Liver (tissue), 9 donors: ENCODE data around the gene OLFML3. TPM values are rescaled to one million over a fixed set of nuclear protein-coding genes. Genes with fewer than 3 reads are reported as not detected.

Experiments used
- DNase-seq: peaks from one replicate; pipeline ENCODE4 v3.0.0-alpha.2; 2017; ENCODE audit warnings: low spot score
- H3K27ac ChIP-seq, 2 donors: one replicate each; pipeline ENCODE4 v1.7.0; 2013; ENCODE audit warnings: inconsistent platforms in 2 of 2, low read length in 2 of 2, control low read depth in 1 of 2, low read depth in 1 of 2, mild to moderate bottlenecking in 1 of 2
- H3K27me3 ChIP-seq, 4 donors: one replicate each; pipeline versions ENCODE4 v1.6.1 to v1.7.0; 2013; ENCODE audit warnings: low read length in 3 of 4, inconsistent platforms in 1 of 4, mild to moderate bottlenecking in 1 of 4, moderate library complexity in 1 of 4; ENCODE audit not compliant: control insufficient read depth in 4 of 4, insufficient read depth in 4 of 4
- H3K36me3 ChIP-seq, 4 donors: one replicate each; pipeline versions ENCODE4 v1.6.1 to v1.7.0; 2013; ENCODE audit warnings: low read length in 3 of 4, mild to moderate bottlenecking in 3 of 4, low read depth in 1 of 4, moderate library complexity in 1 of 4; ENCODE audit not compliant: control insufficient read depth in 4 of 4, insufficient read depth in 3 of 4
- H3K4me1 ChIP-seq, 4 donors: one replicate each; pipeline versions ENCODE4 v1.6.1 to v1.7.0; 2013; ENCODE audit warnings: low read length in 3 of 4, mild to moderate bottlenecking in 3 of 4, moderate library complexity in 1 of 4; ENCODE audit not compliant: control insufficient read depth in 4 of 4, insufficient read depth in 4 of 4
- H3K4me3 ChIP-seq, 3 donors: one replicate each; pipeline versions ENCODE4 v1.6.1 to v1.7.0; 2013; ENCODE audit warnings: low read length in 3 of 3, control low read depth in 1 of 3, low read depth in 1 of 3, mild to moderate bottlenecking in 1 of 3
- H3K9ac ChIP-seq, 2 donors: one replicate each; pipeline ENCODE4 v1.7.0; 2013; ENCODE audit warnings: low read length in 2 of 2, mild to moderate bottlenecking in 2 of 2, moderate library complexity in 2 of 2, control low read depth in 1 of 2, low read depth in 1 of 2
- H3K9me3 ChIP-seq, 4 donors: one replicate each; pipeline versions ENCODE4 v1.6.1 to v1.7.0; 2013; ENCODE audit warnings: low read length in 3 of 4; ENCODE audit not compliant: control insufficient read depth in 4 of 4
- ATF3 ChIP-seq: IDR thresholded peaks from 2 replicates; pipeline ENCODE4 v1.6.1; 2016; ENCODE audit warnings: antibody characterized with exemption
- CTCF ChIP-seq: fragments of 150-350 bp; IDR thresholded peaks from 2 replicates; pipeline ENCODE4 v1.5.1; 2017; ENCODE audit warnings: improper control_type of control experiment, low read depth, low read length; ENCODE audit not compliant: missing input control
- EGR1 ChIP-seq, 2 donors: IDR thresholded peaks; 2 replicates each; pipeline ENCODE4 v1.6.1; 2016 to 2018; ENCODE audit warnings: antibody characterized with exemption in 2 of 2, low read depth in 2 of 2
- FOXA1 ChIP-seq: IDR thresholded peaks from 2 replicates; pipeline ENCODE4 v1.6.1; 2016; ENCODE audit warnings: antibody characterized with exemption
- FOXA2 ChIP-seq: IDR thresholded peaks from 2 replicates; pipeline ENCODE4 v1.6.1; 2016; ENCODE audit warnings: antibody characterized with exemption
- HNF4A ChIP-seq, 2 donors: conservative IDR thresholded peaks; 2 replicates each; pipeline ENCODE4 v1.6.1; 2016; ENCODE audit warnings: antibody characterized with exemption in 2 of 2, mild to moderate bottlenecking in 2 of 2
- HNF4G ChIP-seq: IDR thresholded peaks from 2 replicates; pipeline ENCODE4 v1.6.1; 2016; ENCODE audit warnings: antibody characterized with exemption
- JUND ChIP-seq, 2 donors: IDR thresholded peaks; 2 replicates each; pipeline ENCODE4 v1.6.1; 2016; ENCODE audit warnings: antibody characterized with exemption in 2 of 2
- MAX ChIP-seq: IDR thresholded peaks from 2 replicates; pipeline ENCODE4 v1.6.1; 2016; ENCODE audit warnings: antibody characterized with exemption
- NR2F2 ChIP-seq: IDR thresholded peaks from 2 replicates; pipeline ENCODE4 v1.6.1; 2016; ENCODE audit warnings: antibody characterized with exemption
- RAD21 ChIP-seq, 2 donors: IDR thresholded peaks; 2 replicates each; pipeline ENCODE4 v1.6.1; 2016; ENCODE audit warnings: antibody characterized with exemption in 2 of 2, mild to moderate bottlenecking in 2 of 2
- REST ChIP-seq: IDR thresholded peaks from 2 replicates; pipeline ENCODE4 v1.6.1; 2016; ENCODE audit warnings: antibody characterized with exemption, mild to moderate bottlenecking
- RXRA ChIP-seq, 2 donors: IDR thresholded peaks; 2 replicates each; pipeline ENCODE4 v1.6.1; 2017 to 2018; ENCODE audit warnings: antibody characterized with exemption in 2 of 2, mild to moderate bottlenecking in 1 of 2
- SP1 ChIP-seq: IDR thresholded peaks from 2 replicates; pipeline ENCODE4 v1.6.1; 2018; ENCODE audit warnings: antibody characterized with exemption, mild to moderate bottlenecking
- TAF1 ChIP-seq: conservative IDR thresholded peaks from 2 replicates; pipeline ENCODE4 v1.6.1; 2016; ENCODE audit warnings: antibody characterized with exemption, mild to moderate bottlenecking
- YY1 ChIP-seq: IDR thresholded peaks from 2 replicates; pipeline ENCODE4 v1.6.1; 2016; ENCODE audit warnings: antibody characterized with exemption, mild to moderate bottlenecking
- ZBTB33 ChIP-seq: IDR thresholded peaks from 2 replicates; pipeline ENCODE4 v1.6.1; 2016; ENCODE audit warnings: antibody characterized with exemption
- WGBS: extraction: QIAGEN DNeasy Blood & Tissue Kit; methylation state at CpG from one replicate; pipeline ENCODE4 v1.1.7; 2013; 5-methylcytosine and 5-hydroxymethylcytosine counted together
- polyA plus RNA-seq, 2 donors: library from polyadenylated mRNA; stranded (reverse) in 1 of 2; unstranded in 1 of 2; fragments of 200-250 nt in 1 of 2; fragments of >200 nt in 1 of 2; fragmentation: Nextera tagmentation in 1 of 2; extraction: Ambion mirVana in 1 of 2; gene quantifications; one replicate each; pipeline versions ENCODE4 v1.2.1 to v1.2.3, GENCODE V29; 2013 to 2015
- total RNA-seq, 2 donors: library from RNA; depleted of rRNA; stranded (reverse); fragments of >200 nt; gene quantifications; one replicate each; pipeline ENCODE4 v1.2.3, GENCODE V29; 2014
- donor health status: healthy.
- donor health status: healthy.
- donor health status: healthy.
- donor health status: healthy.
- donor health status: healthy.

Gene OLFML3
- total and polyA plus RNA-seq, 4 donors, result 8.3 to 16.7 (median 12.2) TPM

GRCh38 chr1:113999233-113999632 is 20.0 kb downstream of the OLFML3 start:
- Histone ChIP-seq H3K27ac (no peak overlapping the region), H3K36me3 (no peaks in the 10 kb centered on the region), H3K4me1 (peaks cover 0 to 2% (median under 1%) of the 10 kb centered on the region in 4 donors), H3K4me3 (no peak overlapping the region), H3K9ac (no peak overlapping the region), H3K27me3 (no peaks in the 10 kb centered on the region), H3K9me3 (peaks cover 0 to 9% (median 1%) of the 10 kb centered on the region in 4 donors)
- no peak for TF ChIP-seq CTCF
- no peak for TF ChIP-seq ZBTB33
- TF ChIP-seq SP1, result no peak
- no peak for TF ChIP-seq FOXA2
- no peak for TF ChIP-seq TAF1
- TF ChIP-seq MAX, result no peak
- no peak for TF ChIP-seq NR2F2
- TF ChIP-seq ATF3, result no peak
- TF ChIP-seq RXRA (IDR thresholded peaks at IDR 0.05), result no peak
- no peak for TF ChIP-seq EGR1 (IDR thresholded peaks at IDR 0.05; ENCODE audit: low read depth in 2 of 2)
- no peak for TF ChIP-seq FOXA1
- TF ChIP-seq YY1, result no peak
- TF ChIP-seq RAD21 (IDR thresholded peaks at IDR 0.05), result no peak
- no peak for TF ChIP-seq HNF4G
- no peak for TF ChIP-seq JUND (IDR thresholded peaks at IDR 0.05)
- no peak for TF ChIP-seq HNF4A (conservative IDR thresholded peaks at IDR 0.05)
- TF ChIP-seq REST, result no peak
- 83% methylated on average over 2 of the region's 2 CpGs for WGBS
- DNase-seq, result no peak

GRCh38 chr1:113999799-114000198 is 20.5 kb downstream of the OLFML3 start:
- WGBS, result 86% methylated on average over 2 of the region's 2 CpGs
- DNase-seq, result no peak

More at GRCh38 chr1:113999799-114000198, 20.5 kb downstream of the OLFML3 start:
- Histone ChIP-seq H3K9me3 (peaks cover 0 to 9% (median under 1%) of the 10 kb centered on the region in 4 donors), H3K9ac (no peak overlapping the region), H3K27me3 (no peaks in the 10 kb centered on the region), H3K4me3 (no peak overlapping the region), H3K36me3 (no peaks in the 10 kb centered on the region), H3K27ac (no peak overlapping the region), H3K4me1 (peaks cover 0 to 4% (median under 1%) of the 10 kb centered on the region in 4 donors)
- no peak for TF ChIP-seq RAD21 (IDR thresholded peaks at IDR 0.05)
- TF ChIP-seq FOXA1, result no peak
- no peak for TF ChIP-seq FOXA2
- TF ChIP-seq HNF4A (conservative IDR thresholded peaks at IDR 0.05), result no peak
- TF ChIP-seq RXRA (IDR thresholded peaks at IDR 0.05), result no peak
- TF ChIP-seq JUND (IDR thresholded peaks at IDR 0.05), result no peak
- TF ChIP-seq ATF3, result no peak
- no peak for TF ChIP-seq MAX
